Stimulated activated CD8-positive, alpha-beta memory T cell treated with anti-CD3 and anti-CD28 coated beads, Interleukin-15, amount 100 ng/mL, for 1 hour (primary cell): ENCODE measurements around the gene EXOC6B.

Experiments
- DNase-seq: peaks from one replicate; pipeline ENCODE4 v3.0.0-alpha.2; 2020; ENCODE audit warnings: low read depth

EXOC6B gene

GRCh38 chr2:72350852-72351251, 475.0 kb downstream of the EXOC6B start:
- DNase-seq = no peak

- DNase-seq = no peak
Observed at GRCh38 chr2:72349016-72349415, 476.8 kb downstream of the EXOC6B start.

GRCh38 chr2:72347081-72347480, 478.8 kb downstream of the EXOC6B start:
- DNase-seq = no peak

GRCh38 chr2:72341639-72342038, 484.2 kb downstream of the EXOC6B start:
- no peak for DNase-seq

- DNase-seq = no peak
Observed at GRCh38 chr2:72340665-72341064, 485.2 kb downstream of the EXOC6B start.

- no peak for DNase-seq
Observed at GRCh38 chr2:72338076-72338475, 487.8 kb downstream of the EXOC6B start.

GRCh38 chr2:72332720-72333119, 493.1 kb downstream of the EXOC6B start:
- DNase-seq = no peak

- no peak for DNase-seq
Observed at GRCh38 chr2:72330652-72331051, 495.2 kb downstream of the EXOC6B start.

GRCh38 chr2:72326759-72327158, 499.1 kb downstream of the EXOC6B start:
- no peak for DNase-seq

GRCh38 chr2:72325592-72326422, 500.0 kb downstream of the EXOC6B start:
- no peak for DNase-seq

- DNase-seq = no peak
Observed at GRCh38 chr2:72316774-72317173, 509.1 kb downstream of the EXOC6B start.

- no peak for DNase-seq
Observed at GRCh38 chr2:72300147-72300684, 525.6 kb downstream of the EXOC6B start.

GRCh38 chr2:72293620-72294019, 532.2 kb downstream of the EXOC6B start:
- no peak for DNase-seq

GRCh38 chr2:72292433-72292832, 533.4 kb downstream of the EXOC6B start:
- no peak for DNase-seq

- no peak for DNase-seq
Observed at GRCh38 chr2:72291059-72291458, 534.8 kb downstream of the EXOC6B start.

GRCh38 chr2:72289736-72290135, 536.1 kb downstream of the EXOC6B start:
- no peak for DNase-seq

GRCh38 chr2:72289283-72289682, 536.5 kb downstream of the EXOC6B start:
- DNase-seq = no peak

- DNase-seq = no peak
Observed at GRCh38 chr2:72278046-72278445, 547.8 kb downstream of the EXOC6B start.

GRCh38 chr2:72276876-72277275, 549.0 kb downstream of the EXOC6B start:
- no peak for DNase-seq

- DNase-seq = no peak
Observed at GRCh38 chr2:72276356-72276755, 549.5 kb downstream of the EXOC6B start.

- DNase-seq = no peak
Observed at GRCh38 chr2:72275084-72275483, 550.7 kb downstream of the EXOC6B start.

- no peak for DNase-seq
Observed at GRCh38 chr2:72274380-72274797, 551.4 kb downstream of the EXOC6B start.

- DNase-seq = no peak
Observed at GRCh38 chr2:72273384-72273783, 552.4 kb downstream of the EXOC6B start.
